NCI-H2171 (cell line): ENCODE data around the gene TOX2.

Experiments
- DNase-seq: peaks from one replicate; lab custom pipeline; 2025; lab: John Stamatoyannopoulos, UW

Gene TOX2

GRCh38 chr20:44064501-44065400 lies 150.1 kb downstream of the TOX2 start:
- DNase-seq: no peak

GRCh38 chr20:44065401-44066340 lies 151.0 kb downstream of the TOX2 start:
- DNase-seq: no peak

- no peak for DNase-seq
These were observed 152.3 kb downstream of the TOX2 start for GRCh38 chr20:44066645-44067606.

DNA sequence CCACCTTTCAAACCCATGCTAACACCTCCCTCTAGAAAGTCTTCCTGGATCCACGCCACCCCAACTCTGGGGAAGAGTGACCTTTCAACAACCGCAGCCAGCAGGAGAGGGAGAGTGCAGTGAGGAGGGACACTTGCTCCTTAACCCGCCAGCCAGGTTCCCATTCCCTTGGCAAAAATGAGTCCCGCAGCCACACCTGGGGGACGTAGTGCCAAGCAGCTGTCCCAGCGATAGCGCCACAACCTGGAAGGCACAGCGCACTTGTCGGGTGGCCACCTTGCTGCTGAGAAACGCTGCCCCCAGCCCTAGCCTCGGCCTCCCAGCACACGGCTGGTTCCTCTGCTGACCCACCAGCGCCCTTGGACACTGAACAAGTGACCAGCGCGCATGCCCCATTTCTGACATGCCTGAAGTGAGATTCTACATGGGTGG lies 153.0 kb downstream of the TOX2 start:
- no peak for DNase-seq

DNA sequence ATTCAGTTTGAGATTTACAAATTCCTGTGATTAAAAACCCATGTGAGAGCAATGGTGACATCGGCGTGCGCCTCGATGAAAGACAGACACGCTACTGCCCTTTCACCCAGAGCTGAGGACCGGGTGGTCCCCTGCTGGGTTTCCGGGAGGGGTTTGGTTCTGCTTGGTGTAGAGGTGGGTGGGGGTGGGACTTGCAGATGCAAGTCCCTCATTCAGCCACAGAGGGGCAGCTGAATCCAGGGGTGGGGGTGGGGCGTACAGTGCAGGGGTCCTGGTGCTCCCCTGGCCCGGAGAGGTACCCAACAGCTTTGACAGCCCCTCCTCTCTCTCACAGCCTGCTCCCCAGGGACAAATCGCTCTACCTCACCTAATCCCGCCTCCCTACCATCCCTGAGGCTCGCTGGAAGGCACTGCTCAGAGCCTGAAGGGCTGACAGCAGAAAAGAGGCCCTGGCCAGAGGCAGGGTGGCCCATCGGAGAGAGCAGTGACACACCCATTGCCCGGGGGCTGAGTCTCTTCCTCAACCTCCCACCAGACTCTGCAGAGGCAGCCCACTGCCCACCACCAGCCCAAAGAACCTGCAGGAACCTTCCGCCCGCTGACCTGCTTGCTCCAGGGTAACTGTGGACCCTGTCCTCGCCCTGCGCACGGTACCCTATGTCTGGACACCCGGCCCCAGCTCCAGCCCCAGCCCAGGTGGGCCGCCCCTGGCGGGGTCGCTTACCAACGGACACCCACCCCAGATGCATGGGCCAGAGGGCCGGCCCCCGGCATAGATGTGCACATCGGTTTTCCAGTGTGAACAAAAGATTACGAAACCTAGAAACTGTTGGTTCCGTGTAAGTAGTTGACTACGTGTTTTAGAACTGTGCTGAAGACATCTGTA lies 153.9 kb downstream of the TOX2 start:
- DNase-seq: no peak

DNA sequence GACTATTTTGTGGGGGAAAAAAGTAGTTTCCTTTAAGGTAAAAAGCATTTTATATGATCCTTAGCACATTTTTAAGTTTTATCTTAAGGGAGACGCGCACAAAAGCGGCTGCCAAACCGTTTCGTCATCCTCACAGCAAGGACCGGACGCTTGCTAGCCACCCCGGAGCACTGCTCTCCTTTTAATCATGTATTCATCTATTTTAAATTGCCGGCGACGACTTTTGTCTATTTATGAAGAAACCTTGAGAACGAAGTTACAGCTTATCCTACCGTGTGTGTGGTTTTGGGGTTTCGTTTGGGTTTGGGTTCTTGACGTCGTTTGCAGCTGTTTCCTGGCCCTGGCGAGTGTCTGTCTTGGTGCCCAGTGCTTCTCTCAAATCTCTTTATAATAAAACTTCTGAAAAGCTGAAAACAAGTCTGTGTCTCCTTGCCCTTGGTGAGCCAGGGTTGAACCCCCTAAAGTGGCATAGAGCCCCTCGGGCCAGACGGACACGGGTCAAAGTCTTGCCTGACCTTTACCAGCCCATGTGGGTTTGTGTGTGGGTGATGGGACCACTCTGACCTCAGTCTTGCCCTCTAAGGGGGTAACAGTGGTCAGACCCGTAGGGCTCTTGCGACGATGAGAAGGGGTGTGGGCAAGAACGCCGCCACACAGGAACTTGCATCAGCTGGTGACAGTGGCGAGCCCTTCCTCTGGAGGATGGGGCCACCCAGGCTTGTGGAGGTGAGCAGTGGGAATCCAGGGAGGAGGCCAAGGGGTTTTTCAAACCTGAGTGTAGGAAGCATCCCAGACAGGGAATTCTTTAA lies 154.8 kb downstream of the TOX2 start:
- DNase-seq: no peak

GRCh38 chr20:44070139-44070900 lies 155.7 kb downstream of the TOX2 start:
- no peak for DNase-seq

- DNase-seq: no peak
These were observed 156.4 kb downstream of the TOX2 start for GRCh38 chr20:44071057-44071456.

DNA sequence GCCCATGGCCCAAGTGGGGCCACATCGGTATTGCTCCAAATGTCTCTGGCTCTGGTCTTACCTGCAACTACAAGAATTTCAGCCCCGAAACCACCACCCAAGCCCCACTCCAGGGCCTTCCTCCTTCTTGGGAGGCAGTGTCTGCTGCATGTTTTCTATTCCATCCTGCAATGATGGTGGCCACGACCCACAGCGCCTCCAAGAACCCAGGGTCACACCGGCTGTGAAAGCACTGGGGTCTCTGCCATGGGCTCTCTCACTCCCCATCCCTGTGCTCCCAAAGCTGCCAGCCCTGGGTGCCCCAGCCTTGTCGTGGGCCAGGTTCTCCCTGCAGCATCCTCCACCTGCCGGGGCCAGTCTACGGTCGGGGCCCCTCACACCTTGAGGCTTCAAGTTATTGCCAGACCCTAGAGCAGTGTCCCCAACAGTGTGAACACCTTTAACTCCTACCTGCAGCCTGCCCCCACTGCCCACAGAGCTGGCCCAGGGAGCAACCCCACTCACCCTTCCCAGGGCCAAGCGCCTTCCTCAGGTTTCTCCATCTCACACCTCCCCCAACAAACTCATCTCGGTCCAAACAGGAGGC lies 157.0 kb downstream of the TOX2 start:
- no peak for DNase-seq

DNA sequence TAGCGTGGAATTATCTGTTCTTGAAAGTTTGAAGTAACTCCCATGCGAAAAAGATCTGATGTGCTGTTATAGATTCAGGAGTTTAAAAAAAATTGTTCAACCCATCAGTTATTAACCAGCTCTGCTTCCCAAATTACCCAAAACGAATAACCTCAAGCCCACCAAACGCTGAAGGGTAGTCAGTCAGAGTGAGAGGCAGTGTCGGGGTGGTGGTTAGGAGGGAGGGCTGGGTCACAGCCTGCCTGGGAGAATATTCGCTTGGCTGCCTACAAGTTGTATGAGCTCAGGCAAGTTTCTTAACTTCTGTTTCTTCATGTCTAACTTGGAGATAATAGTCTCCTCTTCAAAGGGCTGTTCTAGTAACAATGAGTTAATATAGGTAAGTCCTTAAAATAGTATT lies 157.7 kb downstream of the TOX2 start:
- no peak for DNase-seq

GRCh38 chr20:44073011-44073674 lies 158.5 kb downstream of the TOX2 start:
- no peak for DNase-seq

GRCh38 chr20:44073675-44074071 lies 159.0 kb downstream of the TOX2 start:
- DNase-seq: no peak

DNA sequence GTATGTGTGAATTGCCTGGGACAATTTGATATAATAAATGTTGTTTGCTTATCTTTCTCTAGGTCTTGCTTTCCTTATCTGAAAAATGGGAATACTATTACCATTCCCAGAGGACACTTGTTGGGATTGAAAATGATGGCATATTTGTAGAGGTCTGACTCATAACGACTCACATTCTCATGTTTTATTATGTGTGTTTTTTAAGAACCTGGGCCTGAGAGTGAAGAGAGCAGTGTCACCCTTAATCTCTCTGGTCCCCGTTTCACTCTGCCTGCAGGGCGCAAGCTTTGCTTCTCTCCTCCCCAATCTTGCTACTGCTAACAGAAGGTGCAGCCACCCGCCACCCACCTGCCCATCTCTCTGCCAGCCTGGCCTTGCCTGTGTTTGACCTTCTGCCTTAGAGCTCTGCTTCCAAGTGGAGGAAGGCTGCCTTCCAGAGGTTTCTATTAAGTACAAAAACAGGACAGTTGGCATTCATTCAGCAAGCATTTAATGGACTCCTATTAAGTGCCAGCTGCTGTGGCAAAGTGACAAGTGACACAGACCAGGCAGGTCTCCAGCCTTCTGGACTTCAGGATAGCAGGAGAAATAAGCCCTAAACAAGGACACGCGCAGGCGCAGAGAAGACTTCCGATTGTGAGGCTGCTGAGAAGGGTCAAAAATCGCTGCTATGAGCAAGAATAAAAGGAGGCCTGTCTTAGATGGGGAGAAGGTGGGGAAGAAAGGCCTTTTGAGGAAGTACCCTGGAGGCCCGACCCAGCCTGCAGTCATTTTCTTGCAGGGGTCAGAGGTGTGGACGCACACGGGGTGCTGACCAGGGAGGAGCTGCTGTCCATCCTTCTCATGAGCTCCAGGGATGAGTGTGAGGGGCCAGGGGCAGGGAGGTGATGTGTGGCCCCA lies 159.8 kb downstream of the TOX2 start:
- DNase-seq: no peak

DNA sequence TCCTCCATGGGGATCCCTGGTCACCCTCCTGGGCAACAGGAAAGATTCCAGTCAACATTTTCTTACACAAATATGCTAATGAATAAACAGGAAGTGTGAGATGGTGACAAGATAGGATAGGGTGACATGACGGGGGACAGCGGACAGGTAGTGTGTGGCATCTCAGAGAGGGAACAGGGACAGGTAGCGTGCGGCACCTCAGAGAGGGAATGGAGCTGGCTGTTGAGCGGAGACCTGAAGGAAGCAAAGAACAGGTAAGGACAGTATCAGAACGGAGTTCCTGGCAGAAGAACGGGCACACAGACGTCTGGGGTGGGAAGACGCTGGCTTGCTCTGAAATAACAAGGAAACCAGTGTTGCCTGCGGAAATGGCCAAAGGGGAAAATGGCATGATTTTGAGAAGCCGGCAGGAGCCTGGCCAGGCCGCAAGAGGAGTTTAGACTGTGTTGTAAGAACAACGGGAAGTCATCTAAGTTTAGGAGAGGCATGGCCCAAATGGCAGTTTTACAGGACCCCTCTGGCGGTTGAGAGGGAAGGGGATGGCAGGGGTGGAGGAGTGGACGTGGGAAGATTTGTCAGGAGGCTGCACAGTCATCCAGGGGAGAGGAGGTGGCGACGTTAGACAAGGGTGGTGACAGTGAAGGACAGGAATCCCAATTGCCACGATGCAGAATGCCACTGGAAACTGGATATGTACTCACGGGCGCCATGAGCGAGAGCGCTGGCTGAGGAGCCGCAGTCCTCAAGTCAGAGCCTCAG lies 160.7 kb downstream of the TOX2 start:
- DNase-seq: no peak

GRCh38 chr20:44075950-44076232 lies 161.2 kb downstream of the TOX2 start:
- DNase-seq: no peak

- DNase-seq: no peak
These were observed 164.6 kb downstream of the TOX2 start for GRCh38 chr20:44079291-44079690.
